MG63 (cell line): ENCODE measurements around the gene PPEF1. TPM values are rescaled to one million over a fixed set of nuclear protein-coding genes. Genes with fewer than 3 reads are reported as not detected.
"Not testable (repeated sequence)": the region's sequence is repeated elsewhere in the genome, so short reads cannot be mapped to it uniquely, and the experiment has no call there.

Experiments used
- DNase-seq: peaks from one replicate; pipeline ENCODE4 v3.0.0-alpha.2; 2020
- H3K27me3 ChIP-seq: fragments of 250-450 bp; sonication (Bioruptor Pico); 2 replicates; pipeline ENCODE4 v1.5.1; 2020; ENCODE audit warnings: mild to moderate bottlenecking, moderate library complexity
- H3K36me3 ChIP-seq: fragments of 250-450 bp; sonication (Bioruptor Pico); 2 replicates; pipeline ENCODE4 v1.5.1; 2020; ENCODE audit warnings: mild to moderate bottlenecking, moderate library complexity
- H3K4me3 ChIP-seq: fragments of 250-450 bp; sonication (Bioruptor Pico); 2 replicates; pipeline ENCODE4 v1.5.1; 2020; ENCODE audit warnings: mild to moderate bottlenecking, moderate library complexity
- H3K9me3 ChIP-seq: fragments of 250-450 bp; sonication (Bioruptor Pico); 2 replicates; pipeline ENCODE4 v1.5.1; 2020; ENCODE audit warnings: mild to moderate bottlenecking, moderate library complexity
- total RNA-seq: library from RNA; depleted of rRNA; stranded (reverse); fragments of >200 nt; shearing (Covaris generic); gene quantifications from 2 replicates; pipeline ENCODE4 v1.2.3, GENCODE V29; 2014; ENCODE audit warnings: low replicate concordance

PPEF1 gene
- total RNA-seq, 1 experiment from 2014 or later, result not detected

- DNase-seq, result no peak
- no peaks in the 10 kb centered on the region for H3K36me3 ChIP-seq
- H3K4me3 ChIP-seq, result no peak overlapping the region
- no peaks in the 10 kb centered on the region for H3K9me3 ChIP-seq
- no peaks in the 10 kb centered on the region for H3K27me3 ChIP-seq
These were observed 50.8 kb downstream of the PPEF1 start for GRCh38 chrX:18757956-18758932.

- no peak overlapping the region for H3K4me3 ChIP-seq
- no peaks in the 10 kb centered on the region for H3K27me3 ChIP-seq
- no peaks in the 10 kb centered on the region for H3K9me3 ChIP-seq
- DNase-seq, result no peak
- H3K36me3 ChIP-seq, result no peaks in the 10 kb centered on the region
These were observed 54.3 kb downstream of the PPEF1 start for GRCh38 chrX:18761750-18762149.

- not testable (repeated sequence) for H3K9me3 ChIP-seq, H3K27me3 ChIP-seq, H3K36me3 ChIP-seq, DNase-seq, H3K4me3 ChIP-seq
These were observed 55.7 kb downstream of the PPEF1 start for GRCh38 chrX:18763106-18763505.

GRCh38 chrX:18769364-18769763 is 61.9 kb downstream of the PPEF1 start:
- no peaks in the 10 kb centered on the region for H3K27me3 ChIP-seq
- no peak overlapping the region for H3K4me3 ChIP-seq
- H3K36me3 ChIP-seq, result no peaks in the 10 kb centered on the region
- no peak for DNase-seq
- no peaks in the 10 kb centered on the region for H3K9me3 ChIP-seq

GRCh38 chrX:18769812-18770573 is 62.5 kb downstream of the PPEF1 start:
- Histone ChIP-seq H3K9me3 (no peaks in the 10 kb centered on the region), H3K36me3 (no peaks in the 10 kb centered on the region), H3K27me3 (no peaks in the 10 kb centered on the region), H3K4me3 (no peak overlapping the region)
- no peak for DNase-seq

GRCh38 chrX:18789916-18790315 is 82.5 kb downstream of the PPEF1 start:
- DNase-seq, result no peak
- Histone ChIP-seq H3K4me3 (no peak overlapping the region), H3K9me3 (no peaks in the 10 kb centered on the region), H3K27me3 (no peaks in the 10 kb centered on the region), H3K36me3 (no peaks in the 10 kb centered on the region)

- Histone ChIP-seq H3K36me3 (no peaks in the 10 kb centered on the region), H3K9me3 (no peaks in the 10 kb centered on the region), H3K4me3 (no peak overlapping the region), H3K27me3 (no peaks in the 10 kb centered on the region)
- no peak for DNase-seq
These were observed 85.4 kb downstream of the PPEF1 start for GRCh38 chrX:18792828-18793227.

- H3K9me3 ChIP-seq, result no peaks in the 10 kb centered on the region
- no peaks in the 10 kb centered on the region for H3K27me3 ChIP-seq
- no peaks in the 10 kb centered on the region for H3K36me3 ChIP-seq
- no peak overlapping the region for H3K4me3 ChIP-seq
- no peak for DNase-seq
These were observed 86.2 kb downstream of the PPEF1 start for GRCh38 chrX:18793601-18794089.

- H3K4me3 ChIP-seq, result no peak overlapping the region
- no peaks in the 10 kb centered on the region for H3K9me3 ChIP-seq
- H3K36me3 ChIP-seq, result no peaks in the 10 kb centered on the region
- no peaks in the 10 kb centered on the region for H3K27me3 ChIP-seq
- no peak for DNase-seq
These were observed 89.7 kb downstream of the PPEF1 start for GRCh38 chrX:18797141-18797540.

GRCh38 chrX:18799911-18800310 is 92.5 kb downstream of the PPEF1 start:
- H3K4me3 ChIP-seq, result no peak overlapping the region
- H3K27me3 ChIP-seq, result no peaks in the 10 kb centered on the region
- H3K9me3 ChIP-seq, result no peaks in the 10 kb centered on the region
- H3K36me3 ChIP-seq, result no peaks in the 10 kb centered on the region
- no peak for DNase-seq

- Histone ChIP-seq H3K27me3 (no peaks in the 10 kb centered on the region), H3K4me3 (no peak overlapping the region), H3K36me3 (no peaks in the 10 kb centered on the region), H3K9me3 (no peaks in the 10 kb centered on the region)
- DNase-seq, result no peak
These were observed 102.2 kb downstream of the PPEF1 start for GRCh38 chrX:18809641-18810040.

GRCh38 chrX:18810416-18810815 is 103.0 kb downstream of the PPEF1 start:
- no peak overlapping the region for H3K4me3 ChIP-seq
- no peaks in the 10 kb centered on the region for H3K27me3 ChIP-seq
- DNase-seq, result no peak
- no peaks in the 10 kb centered on the region for H3K36me3 ChIP-seq
- no peaks in the 10 kb centered on the region for H3K9me3 ChIP-seq

- DNase-seq, result no peak
- no peaks in the 10 kb centered on the region for H3K27me3 ChIP-seq
- H3K4me3 ChIP-seq, result no peak overlapping the region
- no peaks in the 10 kb centered on the region for H3K9me3 ChIP-seq
- no peaks in the 10 kb centered on the region for H3K36me3 ChIP-seq
These were observed 117.9 kb downstream of the PPEF1 start for GRCh38 chrX:18825375-18825774.

GRCh38 chrX:18828832-18829404 is 121.5 kb downstream of the PPEF1 start:
- Histone ChIP-seq H3K9me3 (no peaks in the 10 kb centered on the region), H3K4me3 (no peak overlapping the region), H3K27me3 (no peaks in the 10 kb centered on the region), H3K36me3 (no peaks in the 10 kb centered on the region)
- DNase-seq, result peak; percentile 5

- Histone ChIP-seq H3K9me3 (no peaks in the 10 kb centered on the region), H3K27me3 (no peaks in the 10 kb centered on the region), H3K36me3 (no peaks in the 10 kb centered on the region), H3K4me3 (no peak overlapping the region)
- peak; percentile 29 for DNase-seq
These were observed 125.8 kb downstream of the PPEF1 start for GRCh38 chrX:18833071-18833731.

GRCh38 chrX:18847901-18848300 is 140.5 kb downstream of the PPEF1 start:
- not testable (repeated sequence) for H3K36me3 ChIP-seq, H3K9me3 ChIP-seq, H3K27me3 ChIP-seq, DNase-seq, H3K4me3 ChIP-seq
